ENCODE results near the gene UBE2A. TPM values are rescaled to one million over a fixed set of nuclear protein-coding genes. Genes with fewer than 3 reads are reported as not detected.

Gene UBE2A
- 44.7 TPM for total RNA-seq

GRCh38 chrX:119574394-119575266, at the start of gene UBE2A:
Gene UBE2A (plus strand): TSS chrX:119574563. CDS start chrX:119574712, 149 bp downstream.
- peak; percentile 98 for ATAC-seq

GRCh38 chrX:119529345-119530276, 44.8 kb upstream of the UBE2A start:
- ATAC-seq = no peak

GRCh38 chrX:119537487-119537886, 36.9 kb upstream of the UBE2A start:
- ATAC-seq = no peak

- no peak for ATAC-seq
Observed at GRCh38 chrX:119539872-119540271, 34.5 kb upstream of the UBE2A start.

- ATAC-seq = no peak
Observed at GRCh38 chrX:119541188-119541587, 33.2 kb upstream of the UBE2A start.

- no peak for ATAC-seq
Observed at GRCh38 chrX:119549327-119550016, 24.9 kb upstream of the UBE2A start.

- ATAC-seq = peak; percentile 76
Observed at GRCh38 chrX:119552508-119552907, 21.9 kb upstream of the UBE2A start.

- ATAC-seq = peak; percentile 96
Observed at GRCh38 chrX:119565107-119565663, 9.2 kb upstream of the UBE2A start, which contains the start of gene STEEP1. Gene STEEP1 (minus strand): TSS chrX:119565409. CDS start chrX:119565355, 54 bp downstream.

GRCh38 chrX:119570351-119570835, 4.0 kb upstream of the UBE2A start:
- no peak for ATAC-seq

GRCh38 chrX:119573222-119573621, 1.1 kb upstream of the UBE2A start:
- ATAC-seq = no peak

- ATAC-seq = no peak
Observed at GRCh38 chrX:119573840-119574393, 446 bp upstream of the UBE2A start.

- ATAC-seq = no peak
Observed at GRCh38 chrX:119579414-119579813, 5.1 kb downstream of the UBE2A start.

- no peak for ATAC-seq
Observed at GRCh38 chrX:119583431-119584059, 9.2 kb downstream of the UBE2A start.

- ATAC-seq = no peak
Observed at GRCh38 chrX:119589810-119590209, 15.4 kb downstream of the UBE2A start.

- ATAC-seq = no peak
Observed at GRCh38 chrX:119602701-119603255, 28.4 kb downstream of the UBE2A start.

- ATAC-seq = no peak
Observed at GRCh38 chrX:119604766-119605463, 30.6 kb downstream of the UBE2A start.

GRCh38 chrX:119605464-119606279, 31.3 kb downstream of the UBE2A start:
- peak; percentile 64 for ATAC-seq

- ATAC-seq = peak; percentile 93
Observed at GRCh38 chrX:119606280-119607017, 32.1 kb downstream of the UBE2A start, which contains the start of gene NKRF. Gene NKRF (minus strand): TSS chrX:119606424.

GRCh38 chrX:119607018-119607389, 32.6 kb downstream of the UBE2A start:
- no peak for ATAC-seq

Measured in esophagus mucosa (tissue), 1 donor.